GM12878 (cell line): ENCODE measurements around the gene SLC25A13. TPM values are rescaled to one million over a fixed set of nuclear protein-coding genes. Genes with fewer than 3 reads are reported as not detected.

Source experiments
- ATF2 ChIP-seq: IDR thresholded peaks from 2 replicates; pipeline ENCODE4 v1.6.1; 2012; ENCODE audit warnings: low read length, inconsistent platforms
- BHLHE40 ChIP-seq, 2 experiments: fragments of 450-650 bp in 1 of 2; IDR thresholded peaks; 2 replicates each; pipeline ENCODE4 v1.6.1; 2011 to 2017; ENCODE audit warnings: low read depth in 2 of 2, borderline replicate concordance in 1 of 2, improper control_type of control experiment in 1 of 2, low read length in 1 of 2, mild to moderate bottlenecking in 1 of 2
- E2F4 ChIP-seq: IDR thresholded peaks from 2 replicates; pipeline ENCODE4 v1.6.1; 2012; ENCODE audit warnings: low read depth, low read length, improper control_type of control experiment
- HDAC6 ChIP-seq: fragments of 200-600 bp; sonication (generic); IDR thresholded peaks from one replicate; pipeline ENCODE4 v1.8.0; 2017; ENCODE audit warnings: antibody characterized with exemption; ENCODE audit not compliant: unreplicated experiment
- JUNB ChIP-seq: IDR thresholded peaks from 2 replicates; pipeline ENCODE4 v1.6.1; 2016; ENCODE audit warnings: antibody characterized with exemption, mild to moderate bottlenecking
- MAX ChIP-seq: IDR thresholded peaks from 2 replicates; pipeline ENCODE4 v1.6.1; 2012; ENCODE audit warnings: low read depth, low read length, improper control_type of control experiment
- MLLT1 ChIP-seq: fragments of 450-650 bp; IDR thresholded peaks from 2 replicates; pipeline ENCODE4 v1.6.1; 2016; ENCODE audit warnings: mild to moderate bottlenecking
- SKIL ChIP-seq: fragments of 450-650 bp; IDR thresholded peaks from 2 replicates; pipeline ENCODE4 v1.6.1; 2017; ENCODE audit warnings: mild to moderate bottlenecking, low read depth, inconsistent platforms; ENCODE audit not compliant: poor library complexity, severe bottlenecking
- TARDBP ChIP-seq: IDR thresholded peaks from 2 replicates; pipeline ENCODE4 v1.6.1; 2016; ENCODE audit warnings: borderline replicate concordance
- polyA plus RNA-seq, 11 experiments: library from polyadenylated mRNA; depleted of rRNA in 4 of 11; unstranded in 6 of 11; stranded (reverse) in 5 of 11; fragments of >200 nt; fragmentation: Nextera tagmentation in 4 of 11; fragmentation: Illumina TruSeq in 1 of 11; extraction: Ambion mirVana in 4 of 11; extraction: Trizol in 1 of 11; gene quantifications; 1 replicate in 1 of 11; 2 replicates in 10 of 11; pipeline versions ENCODE4 v1.2.1 to v1.2.3, GENCODE V29; 2011 to 2016; ENCODE audit warnings: inconsistent platforms in 2 of 11, missing spikeins in 2 of 11, low read depth in 1 of 11
- total RNA-seq, 4 experiments: library from RNA; depleted of rRNA in 3 of 4; stranded (reverse); fragments of >200 nt in 3 of 4; fragmentation: Illumina TruSeq in 1 of 4; extraction: Trizol in 1 of 4; gene quantifications; 2 replicates each; pipeline versions ENCODE4 v1.2.1 to v1.2.3, GENCODE V29; 2013 to 2021

SLC25A13 gene
- total and polyA plus RNA-seq, 10 of the 15 experiments (the other 5 are each of a cell fraction or from before 2014, with no cell fraction given): 7.0 to 24.7 (median 18.6) TPM

GRCh38 chr7:96342049-96342448, 20.2 kb upstream of the SLC25A13 start (continued):
- TF ChIP-seq MLLT1 (no peak), JUNB (no peak), HDAC6 (no peak), MAX (no peak), TARDBP (no peak), BHLHE40 (IDR thresholded peaks at IDR 0.05; ENCODE audit: borderline replicate concordance in 1 of 2, low read depth in 2 of 2, low read length in 1 of 2) (no peak), SKIL (no peak), E2F4 (no peak), ATF2 (no peak)
